Measurements from ENCODE around the gene ZNF574. TPM values are rescaled to one million over a fixed set of nuclear protein-coding genes. Genes with fewer than 3 reads are reported as not detected.

The ZNF574 gene
- total RNA-seq, 1 experiment from 2014 or later, result 35.6 TPM

GRCh38 chr19:42111384-42111783 is 35.4 kb downstream of the ZNF574 start:
- H3K14ac ChIP-seq (ENCODE audit: insufficient read depth, low read length), result no peak overlapping the region
- H3K4me2 ChIP-seq (ENCODE audit: insufficient read depth, insufficient read length, low read length), result no peak overlapping the region
- no peaks in the 10 kb centered on the region for H4K20me1 ChIP-seq (ENCODE audit: control insufficient read depth, insufficient read depth, insufficient read length)
- H2AFZ ChIP-seq (ENCODE audit: low read length), result no peak overlapping the region
- H2BK5ac ChIP-seq (ENCODE audit: insufficient read length, low read length), result no peak overlapping the region
- no peak overlapping the region for H3K27ac ChIP-seq (ENCODE audit: insufficient read length, low read depth, low read length)
- no peak overlapping the region for H3K4ac ChIP-seq (ENCODE audit: low read depth, low read length)
- no peaks in the 10 kb centered on the region; a peak in 1 of 5 replicates for H3K9me3 Mint-ChIP-seq
- no peak overlapping the region for H3K18ac ChIP-seq (ENCODE audit: insufficient read length, low read depth, low read length)
- no peak overlapping the region for H2BK120ac ChIP-seq (ENCODE audit: low read depth, low read length, poor library complexity, severe bottlenecking)
- no peak overlapping the region for H2AK5ac ChIP-seq (ENCODE audit: insufficient read length, low read length)
- WGBS (ENCODE audit: extremely low coverage, insufficient read length, low lambda C conversion rate), result no CpG with 5 or more reads among the region's 1 CpG
- H3K9ac ChIP-seq (ENCODE audit: extremely low read depth, insufficient read length, low read length), result no peak overlapping the region
- no peak overlapping the region; a peak in 1 of 7 replicates for H3K27ac Mint-ChIP-seq
- H3K4me3 Mint-ChIP-seq, result no peak overlapping the region
- peaks cover 7% of the 10 kb centered on the region for H3K27me3 Mint-ChIP-seq (ENCODE audit: low read depth)
- H2BK20ac ChIP-seq (ENCODE audit: low read depth, low read length, poor library complexity, severe bottlenecking), result no peak overlapping the region
- no peak overlapping the region for H4K8ac ChIP-seq (replicated peaks; ENCODE audit: insufficient read length, low read depth, low read length)
- H3K79me1 ChIP-seq (ENCODE audit: insufficient read depth, low read depth, low read length, poor library complexity, severe bottlenecking), result no peaks in the 10 kb centered on the region
- no peak overlapping the region for H4K5ac ChIP-seq (ENCODE audit: insufficient read length, low read depth, low read length)
- peaks cover 9% of the 10 kb centered on the region; the same call in 1 of the 2 replicates for H3K4me1 ChIP-seq (ENCODE audit: insufficient read depth, low read length)
- H3K9me3 ChIP-seq (ENCODE audit: control insufficient read depth, low read depth, low read length), result no peaks in the 10 kb centered on the region
- no peak overlapping the region for H2BK15ac ChIP-seq (ENCODE audit: low read depth, low read length)
- no peak overlapping the region for H3K56ac ChIP-seq (ENCODE audit: insufficient read length, low read depth, low read length)
- no peak for TF ChIP-seq CTCF (conservative IDR thresholded peaks at IDR 0.05)
- no peaks in the 10 kb centered on the region for H3K23me2 ChIP-seq (ENCODE audit: insufficient read length, low read depth, low read length, poor library complexity, severe bottlenecking)
- H3K4me1 Mint-ChIP-seq, result peaks cover 27 to 32% of the 10 kb centered on the region in 2 experiments
- no peaks in the 10 kb centered on the region for H3K79me2 ChIP-seq (ENCODE audit: insufficient read depth, low read length)
- H2BK12ac ChIP-seq (ENCODE audit: insufficient read length, low read depth, low read length), result no peak overlapping the region
- H4K91ac ChIP-seq (ENCODE audit: insufficient read length, low read depth, low read length), result no peak overlapping the region
- H3T11ph ChIP-seq (ENCODE audit: low read length), result no peak overlapping the region
- H3K27me3 ChIP-seq (ENCODE audit: insufficient read depth, low read length), result no peaks in the 10 kb centered on the region
- no peak overlapping the region for H3K23ac ChIP-seq (ENCODE audit: insufficient read length, low read depth, low read length)
- DNase-seq, result no peak
- no peaks in the 10 kb centered on the region for H3K36me3 Mint-ChIP-seq (ENCODE audit: insufficient read depth in 1 of 3, low read depth in 3 of 3)

Measured in H9 (cell line).